DMS114 treated with DMSO at 0.1 percent for 48 hours (cell line): ENCODE measurements around the gene EIF2S1.

Source experiments
- DNase-seq: peaks from one replicate; lab custom pipeline; 2025; ENCODE audit not compliant: unreplicated experiment; lab: John Stamatoyannopoulos, UW

Gene EIF2S1

GRCh38 chr14:67432050-67432564, 72.0 kb downstream of the EIF2S1 start:
- no peak for DNase-seq

GRCh38 chr14:67435603-67436002, 75.5 kb downstream of the EIF2S1 start:
- no peak for DNase-seq
